IPS-NIHi7 (cell line): ENCODE measurements around the gene MUSTN1.

ENCODE experiments used
- DNase-seq: peaks from one replicate; pipeline ENCODE4 v3.0.0; 2012; ENCODE audit warnings: mixed read lengths; ENCODE audit errors: extremely low spot score

The MUSTN1 gene

DNA sequence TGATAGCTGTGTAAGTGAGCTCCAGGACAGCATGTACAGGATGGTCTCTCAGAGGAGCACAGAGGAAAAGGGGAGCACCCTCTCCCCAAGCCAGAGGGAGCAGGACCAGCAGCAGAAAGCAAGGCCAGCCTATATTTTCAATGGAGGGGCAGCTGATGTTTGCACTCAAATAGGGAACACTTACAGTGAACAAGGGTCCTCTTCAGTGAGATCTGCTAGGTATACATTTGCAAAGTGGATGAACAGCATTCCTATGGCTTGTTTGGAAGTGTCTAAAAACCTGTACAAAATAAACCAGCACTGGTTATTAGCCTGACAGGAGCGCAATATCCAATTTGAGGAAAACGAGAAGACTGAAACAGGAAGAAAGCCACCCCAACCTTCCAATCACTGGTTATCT is 17.6 kb upstream of the MUSTN1 start:
- DNase-seq, result no peak

- DNase-seq, result peak; percentile 91
Measured at GRCh38 chr3:52851348-52851747, 16.5 kb upstream of the MUSTN1 start.

GRCh38 chr3:52849656-52850055 is 14.8 kb upstream of the MUSTN1 start:
- no peak for DNase-seq

DNA sequence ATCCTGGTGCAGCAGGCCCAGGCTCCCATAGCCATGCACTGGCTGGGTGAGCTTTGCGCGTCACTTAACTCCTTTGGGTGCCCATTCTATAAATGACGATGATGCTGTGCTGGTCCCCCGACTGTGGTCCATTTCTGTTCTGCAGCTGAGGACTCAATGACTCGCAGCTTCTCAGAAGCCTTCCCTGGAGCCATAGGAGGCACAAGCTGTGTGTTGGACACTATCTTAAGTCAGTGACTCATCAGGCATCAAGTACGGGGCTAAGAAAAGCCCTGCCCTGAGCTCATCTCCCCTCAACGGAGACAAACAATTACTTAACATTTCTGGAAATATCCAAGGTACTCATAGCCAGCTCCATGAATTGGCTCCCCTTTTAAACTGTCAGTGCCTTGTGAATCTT is 13.8 kb upstream of the MUSTN1 start:
- DNase-seq, result no peak

DNA sequence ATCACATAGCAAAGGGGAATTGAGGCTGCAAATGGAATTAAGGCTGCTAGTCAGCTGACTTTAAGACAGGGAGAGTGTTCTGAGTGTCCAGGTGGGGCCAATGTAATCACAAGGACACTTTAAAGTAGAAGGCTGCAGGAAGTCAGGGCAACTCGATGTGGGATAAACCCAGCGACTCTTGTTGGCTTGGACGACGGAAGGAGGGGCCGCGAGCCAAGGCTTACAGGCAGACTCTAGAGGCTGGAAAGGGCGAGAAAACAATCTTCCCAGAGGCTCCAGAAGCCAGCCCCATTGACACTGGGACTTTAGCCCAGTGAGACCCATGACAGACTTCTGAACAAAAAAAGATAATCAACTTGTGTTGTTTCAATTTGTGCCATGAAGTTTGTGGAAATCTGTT is 12.9 kb upstream of the MUSTN1 start:
- no peak for DNase-seq

GRCh38 chr3:52847241-52847640 is 12.4 kb upstream of the MUSTN1 start:
- no peak for DNase-seq

DNA sequence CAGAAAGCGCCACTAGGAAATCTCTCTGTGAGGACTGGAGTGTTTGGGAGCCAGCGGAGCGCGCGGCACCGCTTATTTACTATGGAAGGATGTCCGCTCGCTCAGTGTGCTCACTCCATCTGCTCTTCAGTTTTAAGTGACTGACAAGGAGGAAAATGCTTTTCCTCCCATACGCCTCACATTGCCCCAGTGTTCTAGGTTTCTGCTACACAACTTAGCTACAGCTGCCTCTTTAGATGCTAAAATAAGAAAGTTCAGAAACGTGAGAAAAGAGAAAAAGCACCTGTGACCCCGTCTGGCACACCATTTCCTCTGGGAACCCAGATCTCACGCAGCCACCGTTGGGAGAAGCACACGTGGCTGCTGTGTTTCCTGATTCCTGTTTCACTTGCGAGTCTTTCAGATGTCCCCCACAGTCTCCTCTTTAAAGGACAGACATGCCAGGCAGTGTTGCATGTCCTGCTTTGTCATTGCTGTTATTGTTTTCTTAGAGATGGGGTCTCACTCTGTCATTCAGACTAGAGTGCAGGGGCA is 11.7 kb upstream of the MUSTN1 start:
- no peak for DNase-seq

- DNase-seq, result peak; percentile 45
Measured at GRCh38 chr3:52845691-52846431, 11.0 kb upstream of the MUSTN1 start.

- DNase-seq, result no peak
Measured at GRCh38 chr3:52845157-52845556, 10.3 kb upstream of the MUSTN1 start.

- no peak for DNase-seq
Measured at GRCh38 chr3:52844290-52844975, 9.6 kb upstream of the MUSTN1 start.

GRCh38 chr3:52843881-52844280 is 9.1 kb upstream of the MUSTN1 start:
- no peak for DNase-seq

DNA sequence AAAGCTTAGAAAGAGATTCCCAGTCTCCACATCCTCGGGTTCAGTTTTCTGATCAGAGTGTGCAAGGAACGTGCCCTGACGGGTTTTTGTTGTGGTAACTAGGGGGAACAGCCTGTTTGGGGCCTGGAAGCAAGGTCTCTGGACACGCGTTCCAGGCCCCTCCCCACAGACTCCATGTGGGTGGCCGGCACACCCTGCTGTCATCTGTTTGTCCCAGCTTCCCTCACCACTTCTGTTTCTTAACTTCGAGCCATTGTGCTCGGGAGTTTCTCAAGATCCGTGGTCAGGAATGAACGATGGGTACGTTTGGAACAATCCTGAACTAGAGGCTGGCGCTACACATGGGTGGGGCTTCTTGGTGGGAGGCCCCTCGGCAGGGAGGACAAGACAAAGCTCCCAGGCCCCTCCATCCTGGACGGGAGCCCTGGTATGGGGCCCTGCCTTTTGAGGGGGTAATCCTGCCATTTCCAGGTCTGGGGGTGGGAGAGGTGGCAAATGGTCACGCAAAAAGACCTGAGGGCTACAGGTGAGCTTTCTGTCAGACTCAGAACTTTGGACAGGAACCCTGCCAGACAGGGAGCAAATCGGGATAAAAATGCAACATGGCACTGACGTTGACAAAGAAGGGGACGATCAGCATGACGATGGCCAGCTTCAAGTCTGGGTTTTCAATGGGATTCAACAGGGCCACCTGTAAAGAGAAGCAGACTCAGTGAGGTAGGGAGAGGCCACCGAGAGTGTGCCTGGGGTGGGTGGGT is 8.5 kb upstream of the MUSTN1 start:
- no peak for DNase-seq

GRCh38 chr3:52842424-52842823 is 7.6 kb upstream of the MUSTN1 start:
- no peak for DNase-seq

GRCh38 chr3:52841981-52842340 is 7.1 kb upstream of the MUSTN1 start:
- DNase-seq, result no peak

GRCh38 chr3:52841211-52841980 is 6.6 kb upstream of the MUSTN1 start:
- no peak for DNase-seq

DNA sequence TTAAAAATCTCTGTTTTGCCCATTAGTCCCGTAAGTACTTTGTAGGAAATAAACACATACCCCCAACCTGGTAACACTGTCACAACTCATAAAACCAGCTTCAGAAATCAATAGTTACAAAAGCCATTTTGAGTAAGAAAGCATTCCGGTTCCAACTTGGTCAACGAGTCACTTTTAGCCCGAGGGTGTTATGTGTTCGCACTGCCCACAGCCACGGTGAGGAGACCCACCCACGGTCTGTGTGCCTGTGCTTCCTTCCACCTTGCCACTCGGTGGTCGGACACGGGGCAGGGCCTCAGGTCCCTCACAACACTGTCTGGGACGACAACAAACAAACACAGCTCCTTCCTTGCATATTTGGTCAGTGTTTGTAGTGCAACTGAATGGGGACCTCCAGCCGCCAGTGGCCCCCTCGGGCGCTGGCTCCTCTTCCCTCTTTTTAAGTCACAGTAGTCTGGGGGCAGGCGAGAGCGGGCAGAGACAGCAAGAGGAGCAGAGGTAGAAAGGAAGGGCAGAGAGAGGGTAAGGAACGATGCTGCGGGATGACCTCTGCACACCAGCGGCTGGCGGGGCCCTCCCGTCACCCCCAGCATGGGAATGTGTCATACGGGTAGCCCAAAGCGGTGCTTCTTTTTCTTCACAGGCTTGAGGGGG is 5.2 kb upstream of the MUSTN1 start:
- no peak for DNase-seq

GRCh38 chr3:52839268-52839575 is 4.4 kb upstream of the MUSTN1 start:
- no peak for DNase-seq

- DNase-seq, result no peak
Measured at GRCh38 chr3:52838561-52839267, 3.9 kb upstream of the MUSTN1 start.

GRCh38 chr3:52836986-52837385 is 2.2 kb upstream of the MUSTN1 start:
- DNase-seq, result no peak

GRCh38 chr3:52836471-52836845 is 1.6 kb upstream of the MUSTN1 start:
- DNase-seq, result no peak
